HL-60 (cell line): ENCODE results near the gene MSL1.

Source experiments
- GABPA ChIP-seq: IDR thresholded peaks from 2 replicates; pipeline ENCODE4 v1.6.1; 2012; ENCODE audit warnings: low read depth
- POLR2AphosphoS5 ChIP-seq: IDR thresholded peaks from 2 replicates; pipeline ENCODE4 v1.6.1; 2012; ENCODE audit warnings: low read depth
- SPI1 ChIP-seq: IDR thresholded peaks from 2 replicates; pipeline ENCODE4 v1.6.1; 2012; ENCODE audit warnings: low read depth, mild to moderate bottlenecking, borderline replicate concordance
- TF ChIP-seq, protein P1 (sequence below): IDR thresholded peaks from one replicate; pipeline ENCODE4 v1.5.1; 2011; ENCODE audit warnings: low read length, control low read depth, inconsistent platforms; ENCODE audit not compliant: insufficient read depth
- TF ChIP-seq, protein P2 (sequence below): IDR thresholded peaks from 2 replicates; pipeline ENCODE4 v1.6.1; 2012; ENCODE audit warnings: low read depth; ENCODE audit not compliant: insufficient replicate concordance

DNA sequence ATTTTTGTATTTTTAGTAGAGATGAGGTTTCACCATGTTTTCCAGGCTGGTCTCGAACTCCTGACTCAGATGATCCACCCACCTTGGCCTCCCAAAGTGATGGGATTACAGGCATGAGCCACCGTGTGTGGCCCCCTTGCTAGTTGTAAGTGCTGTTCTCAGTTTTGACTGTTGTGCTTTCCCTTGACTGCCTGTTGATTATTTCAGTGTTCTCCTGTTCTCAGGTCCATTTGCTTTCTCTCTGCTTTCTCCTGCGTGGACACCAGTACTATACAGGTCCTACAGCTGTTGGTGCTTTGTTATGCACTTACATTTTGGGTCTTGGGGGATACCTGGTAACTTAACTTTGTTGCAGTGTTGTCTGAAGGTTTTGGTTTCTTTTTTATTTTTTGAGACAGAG lies 26.8 kb downstream of the MSL1 start:
- TF ChIP-seq, protein P1, sequence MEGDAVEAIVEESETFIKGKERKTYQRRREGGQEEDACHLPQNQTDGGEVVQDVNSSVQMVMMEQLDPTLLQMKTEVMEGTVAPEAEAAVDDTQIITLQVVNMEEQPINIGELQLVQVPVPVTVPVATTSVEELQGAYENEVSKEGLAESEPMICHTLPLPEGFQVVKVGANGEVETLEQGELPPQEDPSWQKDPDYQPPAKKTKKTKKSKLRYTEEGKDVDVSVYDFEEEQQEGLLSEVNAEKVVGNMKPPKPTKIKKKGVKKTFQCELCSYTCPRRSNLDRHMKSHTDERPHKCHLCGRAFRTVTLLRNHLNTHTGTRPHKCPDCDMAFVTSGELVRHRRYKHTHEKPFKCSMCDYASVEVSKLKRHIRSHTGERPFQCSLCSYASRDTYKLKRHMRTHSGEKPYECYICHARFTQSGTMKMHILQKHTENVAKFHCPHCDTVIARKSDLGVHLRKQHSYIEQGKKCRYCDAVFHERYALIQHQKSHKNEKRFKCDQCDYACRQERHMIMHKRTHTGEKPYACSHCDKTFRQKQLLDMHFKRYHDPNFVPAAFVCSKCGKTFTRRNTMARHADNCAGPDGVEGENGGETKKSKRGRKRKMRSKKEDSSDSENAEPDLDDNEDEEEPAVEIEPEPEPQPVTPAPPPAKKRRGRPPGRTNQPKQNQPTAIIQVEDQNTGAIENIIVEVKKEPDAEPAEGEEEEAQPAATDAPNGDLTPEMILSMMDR: no peak
- TF ChIP-seq GABPA (no peak), SPI1 (no peak), POLR2AphosphoS5 (no peak)
- TF ChIP-seq, protein P2, sequence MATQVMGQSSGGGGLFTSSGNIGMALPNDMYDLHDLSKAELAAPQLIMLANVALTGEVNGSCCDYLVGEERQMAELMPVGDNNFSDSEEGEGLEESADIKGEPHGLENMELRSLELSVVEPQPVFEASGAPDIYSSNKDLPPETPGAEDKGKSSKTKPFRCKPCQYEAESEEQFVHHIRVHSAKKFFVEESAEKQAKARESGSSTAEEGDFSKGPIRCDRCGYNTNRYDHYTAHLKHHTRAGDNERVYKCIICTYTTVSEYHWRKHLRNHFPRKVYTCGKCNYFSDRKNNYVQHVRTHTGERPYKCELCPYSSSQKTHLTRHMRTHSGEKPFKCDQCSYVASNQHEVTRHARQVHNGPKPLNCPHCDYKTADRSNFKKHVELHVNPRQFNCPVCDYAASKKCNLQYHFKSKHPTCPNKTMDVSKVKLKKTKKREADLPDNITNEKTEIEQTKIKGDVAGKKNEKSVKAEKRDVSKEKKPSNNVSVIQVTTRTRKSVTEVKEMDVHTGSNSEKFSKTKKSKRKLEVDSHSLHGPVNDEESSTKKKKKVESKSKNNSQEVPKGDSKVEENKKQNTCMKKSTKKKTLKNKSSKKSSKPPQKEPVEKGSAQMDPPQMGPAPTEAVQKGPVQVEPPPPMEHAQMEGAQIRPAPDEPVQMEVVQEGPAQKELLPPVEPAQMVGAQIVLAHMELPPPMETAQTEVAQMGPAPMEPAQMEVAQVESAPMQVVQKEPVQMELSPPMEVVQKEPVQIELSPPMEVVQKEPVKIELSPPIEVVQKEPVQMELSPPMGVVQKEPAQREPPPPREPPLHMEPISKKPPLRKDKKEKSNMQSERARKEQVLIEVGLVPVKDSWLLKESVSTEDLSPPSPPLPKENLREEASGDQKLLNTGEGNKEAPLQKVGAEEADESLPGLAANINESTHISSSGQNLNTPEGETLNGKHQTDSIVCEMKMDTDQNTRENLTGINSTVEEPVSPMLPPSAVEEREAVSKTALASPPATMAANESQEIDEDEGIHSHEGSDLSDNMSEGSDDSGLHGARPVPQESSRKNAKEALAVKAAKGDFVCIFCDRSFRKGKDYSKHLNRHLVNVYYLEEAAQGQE: no peak
